Endothelial cell of umbilical vein (primary cell): ENCODE measurements around the gene ASGR1. TPM values are rescaled to one million over a fixed set of nuclear protein-coding genes. Genes with fewer than 3 reads are reported as not detected.
A peak's percentile ranks its signal among the peaks of the same experiment; 100 is the strongest.

Source experiments
- BruUV-seq: library from RNA; stranded (reverse); fragments of 400-500 nt; replicated peaks from 2 replicates; lab custom pipeline; 2021; lab: Mats Ljungman, UMichigan
- CTCF ChIA-PET: fragments of 300-600, 350-600 bp; sonication (Branson Sonifier 250); formaldehyde crosslinking; loops from one replicate; lab custom pipeline; 2021; ENCODE audit warnings: antibody characterized with exemption, inconsistent platforms; lab: Charles Lee
- POLR2A ChIA-PET: fragments of 300-600, 350-600 bp; sonication (Branson Sonifier 250); formaldehyde crosslinking; loops from one replicate; lab custom pipeline; 2021; ENCODE audit warnings: antibody characterized with exemption, inconsistent platforms; lab: Charles Lee
- DNase-seq: peaks from one replicate; pipeline ENCODE4 v3.0.0-alpha.2; 2011; ENCODE audit warnings: low read depth, low spot score
- FAIRE-seq: peaks from 2 replicates; lab custom pipeline; 2011; peaks lifted over from hg19 to GRCh38; lab: Jason Lieb, UNC
- H2AFZ ChIP-seq: 2 replicates; pipeline ENCODE4 v1.6.0; 2012; ENCODE audit warnings: low read depth, low read length, control low read depth, inconsistent platforms
- H3K27ac ChIP-seq: 2 replicates; pipeline ENCODE4 v1.5.1; 2011; ENCODE audit warnings: low read depth, mild to moderate bottlenecking, control low read depth, low read length, moderate library complexity; ENCODE audit not compliant: insufficient read depth
- H3K27me3 ChIP-seq, 2 experiments: 2 replicates each; pipeline versions ENCODE4 v1.6.0 to v1.6.1; 2011; ENCODE audit warnings: low read length in 2 of 2, mixed read lengths in 1 of 2; ENCODE audit not compliant: control insufficient read depth in 2 of 2, insufficient read depth in 2 of 2
- H3K36me3 ChIP-seq, 2 experiments: 2 replicates in 1 of 2; 3 replicates in 1 of 2; pipeline ENCODE4 v1.5.1; 2011; ENCODE audit warnings: low read length in 2 of 2, mild to moderate bottlenecking in 1 of 2, moderate library complexity in 1 of 2; ENCODE audit not compliant: control insufficient read depth in 2 of 2, insufficient read depth in 2 of 2; ENCODE audit errors: extremely low read depth in 1 of 2
- H3K4me1 ChIP-seq: 3 replicates; pipeline ENCODE4 v1.5.1; 2011; ENCODE audit warnings: mild to moderate bottlenecking, low read length; ENCODE audit not compliant: control insufficient read depth, insufficient read depth; ENCODE audit errors: extremely low read depth
- H3K4me2 ChIP-seq: 2 replicates; pipeline ENCODE4 v1.6.1; 2011; ENCODE audit warnings: low read length, control low read depth, mixed read lengths; ENCODE audit not compliant: insufficient read depth
- H3K4me3 ChIP-seq, 3 experiments: fragments of 200-600 bp in 1 of 3; sonication (generic), shearing (Covaris generic) in 1 of 3; replicated peaks in 1 of 3; 2 replicates each; pipeline ENCODE4 v1.5.1; 2011 to 2016; ENCODE audit warnings: control low read depth in 3 of 3, low read length in 3 of 3, mild to moderate bottlenecking in 2 of 3, inconsistent platforms in 1 of 3, low read depth in 1 of 3, moderate library complexity in 1 of 3; ENCODE audit not compliant: insufficient read depth in 1 of 3
- H3K79me2 ChIP-seq: 2 replicates; pipeline ENCODE4 v1.6.0; 2012; ENCODE audit warnings: low read length, inconsistent platforms; ENCODE audit not compliant: control insufficient read depth, insufficient read depth
- H3K9ac ChIP-seq: replicated peaks from 2 replicates; pipeline ENCODE3; 2011; ENCODE audit warnings: low read length, control low read depth; ENCODE audit not compliant: insufficient read depth; ENCODE audit errors: extremely low read depth
- H3K9me1 ChIP-seq: replicated peaks from 3 replicates; pipeline ENCODE4 v1.6.0; 2011; ENCODE audit warnings: mild to moderate bottlenecking, low read length; ENCODE audit not compliant: control insufficient read depth, insufficient read depth; ENCODE audit errors: extremely low read depth
- H3K9me3 ChIP-seq: replicated peaks from 2 replicates; pipeline ENCODE4 v1.5.1; 2012; ENCODE audit warnings: low read length, inconsistent platforms; ENCODE audit not compliant: control insufficient read depth, insufficient read depth
- H4K20me1 ChIP-seq: replicated peaks from 2 replicates; pipeline ENCODE3; 2011; ENCODE audit warnings: mild to moderate bottlenecking, low read length; ENCODE audit not compliant: control insufficient read depth, insufficient read depth; ENCODE audit errors: extremely low read depth
- CTCF ChIP-seq, 2 donors: IDR thresholded peaks; 1 replicate in 1 of 2; 2 replicates in 1 of 2; pipeline ENCODE4 v1.5.1; 2011; ENCODE audit warnings: low read length in 2 of 2, mild to moderate bottlenecking in 2 of 2, moderate library complexity in 2 of 2, control low read depth in 1 of 2, inconsistent platforms in 1 of 2, low read depth in 1 of 2; ENCODE audit not compliant: insufficient read depth in 1 of 2; ENCODE audit errors: extremely low read depth in 1 of 2
- GATA2 ChIP-seq: IDR thresholded peaks from 2 replicates; pipeline ENCODE4 v1.7.0; 2011; ENCODE audit warnings: low read depth, mild to moderate bottlenecking, moderate library complexity, mixed read lengths, low read length; ENCODE audit not compliant: insufficient read length, insufficient read depth
- JUN ChIP-seq: IDR thresholded peaks from 2 replicates; pipeline ENCODE4 v1.6.1; 2011; ENCODE audit warnings: borderline replicate concordance, low read depth; ENCODE audit not compliant: insufficient read length, insufficient read depth
- dilution Hi-C: fragments of 300-500 bp; cut with MboI; formaldehyde crosslinking; loops from one replicate; pipeline ENCODE4 v1.15.0; 2019; ENCODE audit warnings: low sequenced_read_pairs; ENCODE audit not compliant: extremely low pct_ligation_motif_present
- intact Hi-C: fragments of 100-400 bp; cut with micrococcal nuclease; formaldehyde crosslinking; loops from one replicate; pipeline ENCODE4 v1.10.0; 2022
- polyA plus RNA-seq, 4 experiments: library from polyadenylated mRNA; depleted of rRNA in 3 of 4; stranded (reverse) in 3 of 4; unstranded in 1 of 4; fragments of >200 nt; gene quantifications; 2 replicates each; pipeline versions ENCODE4 v1.2.1 to v1.2.3, GENCODE V29; 2011 to 2012; ENCODE audit warnings: missing spikeins in 1 of 4
- total RNA-seq: library from RNA; stranded (reverse); gene quantifications from 2 replicates; pipeline ENCODE4 v1.2.3, GENCODE V29; 2021
- TF ChIP-seq, protein P1 (sequence below): IDR thresholded peaks from 2 replicates; pipeline ENCODE4 v1.6.1; 2011; ENCODE audit not compliant: insufficient read depth, insufficient read length

ASGR1 gene
- total and polyA plus RNA-seq, 2 donors (not counting 3 experiments of a cell fraction or from before 2014, with no cell fraction given), result 10.2 to 12.5 TPM

DNA sequence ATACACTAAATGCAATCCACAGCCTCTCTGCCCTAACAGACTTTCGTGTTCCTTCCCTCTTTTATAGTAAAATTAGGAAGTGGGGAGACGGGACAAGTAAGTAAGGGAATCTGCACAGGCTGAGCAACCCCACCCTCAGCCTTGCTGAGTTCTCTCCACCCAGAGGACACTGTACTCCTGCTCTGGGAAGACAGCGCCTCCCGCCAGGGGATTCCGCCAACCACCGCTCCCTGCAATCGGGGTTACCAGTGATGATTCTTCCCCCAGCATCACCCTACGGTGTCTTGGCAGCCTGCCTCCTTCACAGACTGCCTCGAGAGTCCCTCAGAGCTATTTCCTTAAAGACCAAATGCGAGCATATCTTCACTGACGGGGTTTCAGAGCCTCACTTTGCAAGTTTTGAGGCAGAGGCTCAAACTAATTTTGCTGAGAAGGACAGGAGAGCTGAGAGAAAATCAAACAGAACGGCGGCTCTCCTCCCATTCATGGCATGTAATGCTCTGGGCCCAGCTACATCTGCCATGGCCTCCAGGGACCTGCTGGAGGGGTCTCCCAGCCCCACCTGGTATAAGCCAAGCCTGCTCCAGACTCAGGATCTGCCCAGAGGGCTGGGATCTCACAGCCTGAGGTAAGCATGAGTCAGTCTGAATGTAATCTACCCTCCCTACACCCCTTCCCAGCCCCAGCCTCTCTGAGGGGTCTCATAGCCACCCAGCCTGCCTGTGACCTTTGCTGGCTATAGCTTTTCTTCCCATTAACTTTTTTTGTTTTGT, 41.8 kb downstream of the ASGR1 start:
- TF ChIP-seq JUN, result no peak
- no peak for TF ChIP-seq CTCF (IDR thresholded peaks at IDR 0.05; ENCODE audit: extremely low read depth in 1 of 2, insufficient read depth in 1 of 2, low read depth in 1 of 2, low read length in 2 of 2)
- TF ChIP-seq, protein P1, sequence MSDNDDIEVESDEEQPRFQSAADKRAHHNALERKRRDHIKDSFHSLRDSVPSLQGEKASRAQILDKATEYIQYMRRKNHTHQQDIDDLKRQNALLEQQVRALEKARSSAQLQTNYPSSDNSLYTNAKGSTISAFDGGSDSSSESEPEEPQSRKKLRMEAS, result no peak
- no peak for TF ChIP-seq GATA2
- Histone ChIP-seq H3K9me3 (no peaks in the 10 kb centered on the region), H3K4me2 (no peak overlapping the region), H2AFZ (peak overlapping the region; percentile 57), H3K27me3 (peaks cover 0 to 2% of the 10 kb centered on the region in 2 experiments), H3K9ac (no peak overlapping the region), H3K27ac (no peak overlapping the region), H3K79me2 (no peaks in the 10 kb centered on the region), H3K9me1 (no peaks in the 10 kb centered on the region), H4K20me1 (no peaks in the 10 kb centered on the region), H3K36me3 (no peaks in the 10 kb centered on the region), H3K4me1 (peaks cover 13% of the 10 kb centered on the region), H3K4me3 (no peak overlapping the region)
- ChIA-PET POLR2A (no interaction called here), CTCF (interaction anchor here (0.7 to 10.9 kb wide), 14 partner anchors 9 to 294 kb away, joined by 3 to 223 read pairs (median 6); no protein-coding TSS in a partner anchor)
- dilution Hi-C loops (no loop called here), intact Hi-C loops (loop anchor here (5.0 kb wide), 2 partner anchors 160 to 225 kb away; no protein-coding TSS in a partner anchor)
- DNase-seq (no peak), FAIRE-seq (no peak)
- BruUV-seq, result no TSS peak
